DOHH2 (cell line): ENCODE results near the gene ALG12.

Experiments
- H3F3A ChIP-seq: fragments of 200-600 bp; sonication (generic), shearing (Covaris generic); 2 replicates; pipeline ENCODE4 v1.6.0; 2016; ENCODE audit warnings: antibody characterized with exemption, mild to moderate bottlenecking; ENCODE audit not compliant: control insufficient read depth, insufficient read depth
- H3K27ac ChIP-seq: fragments of 200-600 bp; sonication (generic); 2 replicates; pipeline ENCODE4 v1.5.1; 2014; ENCODE audit warnings: low read depth, mild to moderate bottlenecking, low read length, moderate library complexity
- H3K27me3 ChIP-seq: fragments of 200-600 bp; sonication (generic); 2 replicates; pipeline ENCODE4 v1.6.1; 2014; ENCODE audit warnings: mild to moderate bottlenecking, low read length, mixed read lengths; ENCODE audit not compliant: control insufficient read depth
- H3K36me3 ChIP-seq: fragments of 200-600 bp; sonication (generic); 2 replicates; pipeline ENCODE4 v1.6.1; 2014; ENCODE audit warnings: mild to moderate bottlenecking, low read length, moderate library complexity, mixed read lengths; ENCODE audit not compliant: control insufficient read depth
- H3K4me1 ChIP-seq: fragments of 200-600 bp; sonication (generic); 2 replicates; pipeline ENCODE4 v1.6.1; 2014; ENCODE audit warnings: mild to moderate bottlenecking, low read length, mixed read lengths; ENCODE audit not compliant: control insufficient read depth
- H3K4me2 ChIP-seq: fragments of 200-600 bp; sonication (generic); 2 replicates; pipeline ENCODE4 v1.6.0; 2014; ENCODE audit warnings: mild to moderate bottlenecking, low read length, moderate library complexity
- H3K4me3 ChIP-seq: fragments of 200-600 bp; sonication (generic); 2 replicates; pipeline ENCODE4 v1.5.1; 2014; ENCODE audit warnings: mild to moderate bottlenecking, low read length, mixed read lengths
- H3K79me2 ChIP-seq: fragments of 200-600 bp; sonication (generic); 2 replicates; pipeline ENCODE4 v1.6.1; 2014; ENCODE audit warnings: mild to moderate bottlenecking, low read length, mixed read lengths; ENCODE audit not compliant: control insufficient read depth
- H3K9me2 ChIP-seq: fragments of 200-600 bp; sonication (generic); replicated peaks from 2 replicates; pipeline ENCODE4 v1.6.1; 2014; ENCODE audit warnings: mild to moderate bottlenecking, low read length, mixed read lengths; ENCODE audit not compliant: control insufficient read depth
- H3K9me3 ChIP-seq: fragments of 200-600 bp; sonication (generic); 2 replicates; pipeline ENCODE4 v1.6.1; 2014; ENCODE audit warnings: antibody characterized with exemption, low read length, mixed read lengths; ENCODE audit not compliant: control insufficient read depth, insufficient read depth
- H4K20me1 ChIP-seq: fragments of 200-600 bp; sonication (generic); 2 replicates; pipeline ENCODE4 v1.6.0; 2014; ENCODE audit warnings: low read depth, mild to moderate bottlenecking, antibody characterized with exemption, low read length, moderate library complexity; ENCODE audit not compliant: control insufficient read depth, insufficient read depth
- CTCF ChIP-seq: fragments of 200-600 bp; sonication (generic); IDR thresholded peaks from one replicate; pipeline ENCODE4 v1.5.1; 2014; ENCODE audit warnings: antibody characterized with exemption, mild to moderate bottlenecking, low read depth, low read length; ENCODE audit not compliant: poor library complexity, severe bottlenecking
- EZH2phosphoT487 ChIP-seq: fragments of 200-600 bp; sonication (generic); IDR thresholded peaks from 2 replicates; pipeline ENCODE4 v1.6.1; 2017; ENCODE audit warnings: borderline replicate concordance, mild to moderate bottlenecking, antibody characterized with exemption, low read length, moderate library complexity, mixed read lengths

Gene ALG12

GRCh38 chr22:49959782-49960158, 41.5 kb upstream of the ALG12 start:
- peak overlapping the region; percentile 84 for H3K4me3 ChIP-seq
- H3K9me2 ChIP-seq, result no peaks in the 10 kb centered on the region
- H3K4me2 ChIP-seq, result peak overlapping the region; percentile 100
- peak overlapping the region; percentile 67 for H3K27ac ChIP-seq
- no peaks in the 10 kb centered on the region for H3K27me3 ChIP-seq
- no peak for TF ChIP-seq EZH2phosphoT487
- peak; percentile 33 for TF ChIP-seq CTCF
- H3K79me2 ChIP-seq, result peaks cover 46% of the 10 kb centered on the region
- no peaks in the 10 kb centered on the region for H3K9me3 ChIP-seq
- H3K4me1 ChIP-seq, result peaks cover 33% of the 10 kb centered on the region
- peaks cover 39% of the 10 kb centered on the region for H3K36me3 ChIP-seq
- H3F3A ChIP-seq, result peaks cover 12% of the 10 kb centered on the region
- peaks cover 21% of the 10 kb centered on the region for H4K20me1 ChIP-seq

- Histone ChIP-seq H3K9me3 (no peaks in the 10 kb centered on the region), H3K27me3 (no peaks in the 10 kb centered on the region), H3K79me2 (peaks cover 40% of the 10 kb centered on the region), H3K36me3 (peaks cover 32% of the 10 kb centered on the region), H4K20me1 (peaks cover 21% of the 10 kb centered on the region), H3K4me2 (peak overlapping the region; percentile 100), H3F3A (peaks cover 12% of the 10 kb centered on the region), H3K4me3 (peak overlapping the region; percentile 84), H3K9me2 (no peaks in the 10 kb centered on the region), H3K4me1 (peaks cover 33% of the 10 kb centered on the region), H3K27ac (peak overlapping the region; percentile 67)
- TF ChIP-seq EZH2phosphoT487, result no peak
- TF ChIP-seq CTCF, result no peak
These were observed 40.9 kb upstream of the ALG12 start for GRCh38 chr22:49958931-49959781.

- no peak for TF ChIP-seq EZH2phosphoT487
- TF ChIP-seq CTCF, result no peak
- Histone ChIP-seq H3K9me2 (no peaks in the 10 kb centered on the region), H4K20me1 (peaks cover 18% of the 10 kb centered on the region), H3K36me3 (peaks cover 25% of the 10 kb centered on the region), H3K27me3 (no peaks in the 10 kb centered on the region), H3K4me1 (peaks cover 26% of the 10 kb centered on the region), H3K9me3 (no peaks in the 10 kb centered on the region), H3K4me2 (no peak overlapping the region), H3K4me3 (no peak overlapping the region), H3K27ac (no peak overlapping the region), H3F3A (peaks cover 6% of the 10 kb centered on the region), H3K79me2 (peaks cover 33% of the 10 kb centered on the region)
These were observed 40.2 kb upstream of the ALG12 start for GRCh38 chr22:49958366-49958921.
